ENCODE results near the gene MYLK.

The MYLK gene

GRCh38 chr3:123831420-123831819 lies 52.7 kb downstream of the MYLK start:
- H3K27ac ChIP-seq (ENCODE audit: low read depth, low read length, severe bottlenecking) = no peak overlapping the region
- H3K36me3 ChIP-seq (ENCODE audit: control insufficient read depth, insufficient read depth, low read length) = peaks cover 19% of the 10 kb centered on the region
- peaks cover 26% of the 10 kb centered on the region for H3K9me3 ChIP-seq (ENCODE audit: control insufficient read depth, low read length)
- H3K4me3 ChIP-seq (ENCODE audit: extremely low read depth, insufficient read depth, low read length, poor library complexity, severe bottlenecking) = no peak overlapping the region
- 84 to 89% methylated on average over 6 to 7 of the region's 7 CpGs for WGBS, 2 experiments (ENCODE audit: insufficient coverage in 2 of 2)
- H3K4me1 ChIP-seq (ENCODE audit: control insufficient read depth, insufficient read depth, low read length, poor library complexity, severe bottlenecking) = no peaks in the 10 kb centered on the region

- no peak overlapping the region for H3K4me3 ChIP-seq (ENCODE audit: extremely low read depth, insufficient read depth, low read length, poor library complexity, severe bottlenecking)
- H3K27ac ChIP-seq (ENCODE audit: low read depth, low read length, severe bottlenecking) = no peak overlapping the region
- H3K4me1 ChIP-seq (ENCODE audit: control insufficient read depth, insufficient read depth, low read length, poor library complexity, severe bottlenecking) = peaks cover 9% of the 10 kb centered on the region
- no CpG with 5 or more reads among the region's 1 CpG for WGBS, 2 experiments (ENCODE audit: insufficient coverage in 2 of 2)
- peaks cover 29% of the 10 kb centered on the region for H3K36me3 ChIP-seq (ENCODE audit: control insufficient read depth, insufficient read depth, low read length)
- H3K9me3 ChIP-seq (ENCODE audit: control insufficient read depth, low read length) = peaks cover 18% of the 10 kb centered on the region
Observed at GRCh38 chr3:123821920-123822319, 62.2 kb downstream of the MYLK start.

GRCh38 chr3:123819949-123820348 lies 64.2 kb downstream of the MYLK start:
- Histone ChIP-seq H3K4me3 (ENCODE audit: extremely low read depth, insufficient read depth, low read length, poor library complexity, severe bottlenecking) (no peak overlapping the region), H3K9me3 (ENCODE audit: control insufficient read depth, low read length) (peaks cover 6% of the 10 kb centered on the region), H3K4me1 (ENCODE audit: control insufficient read depth, insufficient read depth, low read length, poor library complexity, severe bottlenecking) (peaks cover 9% of the 10 kb centered on the region), H3K36me3 (ENCODE audit: control insufficient read depth, insufficient read depth, low read length) (peaks cover 22% of the 10 kb centered on the region), H3K27ac (ENCODE audit: low read depth, low read length, severe bottlenecking) (no peak overlapping the region)
- 100% methylated on average over 1 of the region's 1 CpG for WGBS, 2 experiments (ENCODE audit: insufficient coverage in 2 of 2)

- 65 to 73% methylated on average over 1 to 2 of the region's 2 CpGs for WGBS, 2 experiments (ENCODE audit: insufficient coverage in 2 of 2)
- no peak overlapping the region for H3K4me3 ChIP-seq (ENCODE audit: extremely low read depth, insufficient read depth, low read length, poor library complexity, severe bottlenecking)
- H3K27ac ChIP-seq (ENCODE audit: low read depth, low read length, severe bottlenecking) = no peak overlapping the region
- H3K36me3 ChIP-seq (ENCODE audit: control insufficient read depth, insufficient read depth, low read length) = peaks cover 22% of the 10 kb centered on the region
- peaks cover 11% of the 10 kb centered on the region for H3K4me1 ChIP-seq (ENCODE audit: control insufficient read depth, insufficient read depth, low read length, poor library complexity, severe bottlenecking)
- H3K9me3 ChIP-seq (ENCODE audit: control insufficient read depth, low read length) = peaks cover 6% of the 10 kb centered on the region
Observed at GRCh38 chr3:123818921-123819429, 65.2 kb downstream of the MYLK start.

- H3K4me1 ChIP-seq (ENCODE audit: control insufficient read depth, insufficient read depth, low read length, poor library complexity, severe bottlenecking) = peaks cover 13% of the 10 kb centered on the region
- H3K4me3 ChIP-seq (ENCODE audit: extremely low read depth, insufficient read depth, low read length, poor library complexity, severe bottlenecking) = no peak overlapping the region
- peaks cover 21% of the 10 kb centered on the region for H3K36me3 ChIP-seq (ENCODE audit: control insufficient read depth, insufficient read depth, low read length)
- peaks cover 6% of the 10 kb centered on the region for H3K9me3 ChIP-seq (ENCODE audit: control insufficient read depth, low read length)
- H3K27ac ChIP-seq (ENCODE audit: low read depth, low read length, severe bottlenecking) = no peak overlapping the region
- 85% methylated on average over 2 of the region's 5 CpGs; no CpG with 5 or more reads in 1 of the 2 experiments for WGBS, 2 experiments (ENCODE audit: insufficient coverage in 2 of 2)
Observed at GRCh38 chr3:123818324-123818920, 65.7 kb downstream of the MYLK start.

- Histone ChIP-seq H3K27ac (ENCODE audit: low read depth, low read length, severe bottlenecking) (no peak overlapping the region), H3K4me1 (ENCODE audit: control insufficient read depth, insufficient read depth, low read length, poor library complexity, severe bottlenecking) (peaks cover 13% of the 10 kb centered on the region), H3K4me3 (ENCODE audit: extremely low read depth, insufficient read depth, low read length, poor library complexity, severe bottlenecking) (no peak overlapping the region), H3K36me3 (ENCODE audit: control insufficient read depth, insufficient read depth, low read length) (peaks cover 11% of the 10 kb centered on the region), H3K9me3 (ENCODE audit: control insufficient read depth, low read length) (no peaks in the 10 kb centered on the region)
- WGBS, 2 experiments (ENCODE audit: insufficient coverage in 2 of 2) = 92 to 100% methylated on average over 3 to 4 of the region's 4 CpGs
Observed at GRCh38 chr3:123817413-123817812, 66.7 kb downstream of the MYLK start.

- WGBS, 2 experiments (ENCODE audit: insufficient coverage in 2 of 2) = 89 to 100% methylated on average over 3 to 4 of the region's 5 CpGs
- Histone ChIP-seq H3K27ac (ENCODE audit: low read depth, low read length, severe bottlenecking) (no peak overlapping the region), H3K4me3 (ENCODE audit: extremely low read depth, insufficient read depth, low read length, poor library complexity, severe bottlenecking) (no peak overlapping the region), H3K36me3 (ENCODE audit: control insufficient read depth, insufficient read depth, low read length) (peaks cover 6% of the 10 kb centered on the region), H3K9me3 (ENCODE audit: control insufficient read depth, low read length) (no peaks in the 10 kb centered on the region), H3K4me1 (ENCODE audit: control insufficient read depth, insufficient read depth, low read length, poor library complexity, severe bottlenecking) (peaks cover 13% of the 10 kb centered on the region)
Observed at GRCh38 chr3:123816673-123817207, 67.4 kb downstream of the MYLK start.

GRCh38 chr3:123815981-123816380 lies 68.2 kb downstream of the MYLK start:
- Histone ChIP-seq H3K4me1 (ENCODE audit: control insufficient read depth, insufficient read depth, low read length, poor library complexity, severe bottlenecking) (peaks cover 13% of the 10 kb centered on the region), H3K27ac (ENCODE audit: low read depth, low read length, severe bottlenecking) (no peak overlapping the region), H3K36me3 (ENCODE audit: control insufficient read depth, insufficient read depth, low read length) (peaks cover 4% of the 10 kb centered on the region), H3K9me3 (ENCODE audit: control insufficient read depth, low read length) (no peaks in the 10 kb centered on the region), H3K4me3 (ENCODE audit: extremely low read depth, insufficient read depth, low read length, poor library complexity, severe bottlenecking) (no peak overlapping the region)
- WGBS, 2 experiments (ENCODE audit: insufficient coverage in 2 of 2) = 100% methylated on average over 1 of the region's 1 CpG; no CpG with 5 or more reads in 1 of the 2 experiments

- H3K27ac ChIP-seq (ENCODE audit: low read depth, low read length, severe bottlenecking) = peak overlapping the region; percentile 51
- H3K9me3 ChIP-seq (ENCODE audit: control insufficient read depth, low read length) = no peaks in the 10 kb centered on the region
- no peaks in the 10 kb centered on the region for H3K36me3 ChIP-seq (ENCODE audit: control insufficient read depth, insufficient read depth, low read length)
- no peak overlapping the region for H3K4me3 ChIP-seq (ENCODE audit: extremely low read depth, insufficient read depth, low read length, poor library complexity, severe bottlenecking)
- H3K4me1 ChIP-seq (ENCODE audit: control insufficient read depth, insufficient read depth, low read length, poor library complexity, severe bottlenecking) = peaks cover 15% of the 10 kb centered on the region
- WGBS, 2 experiments (ENCODE audit: insufficient coverage in 2 of 2) = 73 to 94% methylated on average over 2 to 3 of the region's 4 CpGs
Observed at GRCh38 chr3:123813876-123814275, 70.3 kb downstream of the MYLK start.

- Histone ChIP-seq H3K9me3 (ENCODE audit: control insufficient read depth, low read length) (no peaks in the 10 kb centered on the region), H3K4me3 (ENCODE audit: extremely low read depth, insufficient read depth, low read length, poor library complexity, severe bottlenecking) (no peak overlapping the region), H3K27ac (ENCODE audit: low read depth, low read length, severe bottlenecking) (no peak overlapping the region), H3K36me3 (ENCODE audit: control insufficient read depth, insufficient read depth, low read length) (peaks cover 7% of the 10 kb centered on the region), H3K4me1 (ENCODE audit: control insufficient read depth, insufficient read depth, low read length, poor library complexity, severe bottlenecking) (peaks cover 14% of the 10 kb centered on the region)
- WGBS, 2 experiments (ENCODE audit: insufficient coverage in 2 of 2) = 91 to 100% methylated on average over 3 of the region's 4 CpGs
Observed at GRCh38 chr3:123809597-123809996, 74.5 kb downstream of the MYLK start.

- Histone ChIP-seq H3K9me3 (ENCODE audit: control insufficient read depth, low read length) (no peaks in the 10 kb centered on the region), H3K4me3 (ENCODE audit: extremely low read depth, insufficient read depth, low read length, poor library complexity, severe bottlenecking) (no peak overlapping the region), H3K4me1 (ENCODE audit: control insufficient read depth, insufficient read depth, low read length, poor library complexity, severe bottlenecking) (peaks cover 10% of the 10 kb centered on the region), H3K27ac (ENCODE audit: low read depth, low read length, severe bottlenecking) (no peak overlapping the region), H3K36me3 (ENCODE audit: control insufficient read depth, insufficient read depth, low read length) (peaks cover 12% of the 10 kb centered on the region)
- WGBS, 2 experiments (ENCODE audit: insufficient coverage in 2 of 2) = 83 to 100% methylated on average over 1 to 2 of the region's 2 CpGs
Observed at GRCh38 chr3:123808812-123809211, 75.3 kb downstream of the MYLK start.
